ENCODE results near the gene UEVLD. TPM values are rescaled to one million over a fixed set of nuclear protein-coding genes. Genes with fewer than 3 reads are reported as not detected.

The UEVLD gene
- total and polyA plus RNA-seq, 2 donors (not counting 1 experiment from before 2014, with no cell fraction given): 6.3 to 12.8 TPM

GRCh38 chr11:18540207-18541009 lies 48.1 kb downstream of the UEVLD start:
- Histone ChIP-seq H4K20me1 (ENCODE audit: control insufficient read depth, insufficient read depth, low read length, poor library complexity, severe bottlenecking) (no peaks in the 10 kb centered on the region), H3K4me3 (ENCODE audit: control extremely low read depth in 1 of 5, extremely low read depth in 1 of 5, insufficient read depth in 1 of 5, low read depth in 2 of 5, low read length in 4 of 5) (no peak overlapping the region), H3K9ac (ENCODE audit: low read length) (no peak overlapping the region), H2AFZ (ENCODE audit: insufficient read depth, low read depth, low read length, poor library complexity, severe bottlenecking) (no peak overlapping the region), H3K36me3 (replicated peaks in 1 of 2; ENCODE audit: control extremely low read depth in 1 of 2, control insufficient read depth in 1 of 2, extremely low read depth in 1 of 2, insufficient read depth in 2 of 2, low read length in 1 of 2) (peaks cover 0 to 1% of the 10 kb centered on the region in 2 experiments), H3K4me1 (ENCODE audit: control insufficient read depth in 2 of 2, insufficient read depth in 2 of 2, low read length in 2 of 2) (no peaks in the 10 kb centered on the region), H3K27ac (ENCODE audit: low read length in 2 of 2) (no peak overlapping the region), H3K4me2 (replicated peaks; ENCODE audit: low read depth, low read length, poor library complexity, severe bottlenecking) (no peak overlapping the region), H3K9me3 (ENCODE audit: control extremely low read depth in 1 of 3, control insufficient read depth in 2 of 3, insufficient read depth in 1 of 3, low read length in 2 of 3) (no peaks in the 10 kb centered on the region), H3K27me3 (replicated peaks in 1 of 4; ENCODE audit: control extremely low read depth in 1 of 4, control insufficient read depth in 3 of 4, insufficient read depth in 4 of 4, low read length in 3 of 4) (no peaks in the 10 kb centered on the region), H3K79me2 (ENCODE audit: control insufficient read depth, insufficient read depth, low read length) (no peaks in the 10 kb centered on the region)
- Mint-ChIP-seq H3K27ac (no peak overlapping the region), H3K4me1 (no peaks in the 10 kb centered on the region), H3K27me3 (no peaks in the 10 kb centered on the region), H3K9me3 (ENCODE audit: insufficient read depth) (no peaks in the 10 kb centered on the region), H3K4me3 (no peak overlapping the region)
- DNase-seq: peak; percentile 17
- POLR2A ChIA-PET: no interaction called here
- no CpG with 5 or more reads among the region's 1 CpG for WGBS (ENCODE audit: insufficient coverage)
- intact Hi-C loops (cut with micrococcal nuclease): no loop called here
- no peak for ATAC-seq (ENCODE audit: low read depth)
- CTCF ChIA-PET: interaction anchor here (0.6 to 2.6 kb wide), 10 partner anchors 13 to 223 kb away, joined by 3 to 19 read pairs (median 5); no protein-coding TSS in a partner anchor
- TF ChIP-seq CTCF (IDR thresholded peaks at IDR 0.05) (peak; percentile 33), EZH2 (IDR thresholded peaks at IDR 0.05; ENCODE audit: borderline replicate concordance, insufficient read depth, low read depth, low read length, poor library complexity, severe bottlenecking) (no peak)

- no peak for ATAC-seq (ENCODE audit: low read depth)
- Histone ChIP-seq H3K4me1 (ENCODE audit: control insufficient read depth in 2 of 2, insufficient read depth in 2 of 2, low read length in 2 of 2) (no peaks in the 10 kb centered on the region), H4K20me1 (ENCODE audit: control insufficient read depth, insufficient read depth, low read length, poor library complexity, severe bottlenecking) (no peaks in the 10 kb centered on the region), H3K27ac (ENCODE audit: low read length in 2 of 2) (no peak overlapping the region), H3K9ac (ENCODE audit: low read length) (no peak overlapping the region), H3K9me3 (ENCODE audit: control extremely low read depth in 1 of 3, control insufficient read depth in 2 of 3, insufficient read depth in 1 of 3, low read length in 2 of 3) (no peaks in the 10 kb centered on the region), H3K4me2 (replicated peaks; ENCODE audit: low read depth, low read length, poor library complexity, severe bottlenecking) (no peak overlapping the region), H3K36me3 (replicated peaks in 1 of 2; ENCODE audit: control extremely low read depth in 1 of 2, control insufficient read depth in 1 of 2, extremely low read depth in 1 of 2, insufficient read depth in 2 of 2, low read length in 1 of 2) (peaks cover 3 to 5% of the 10 kb centered on the region in 2 experiments), H3K27me3 (replicated peaks in 1 of 4; ENCODE audit: control extremely low read depth in 1 of 4, control insufficient read depth in 3 of 4, insufficient read depth in 4 of 4, low read length in 3 of 4) (no peaks in the 10 kb centered on the region), H3K4me3 (ENCODE audit: control extremely low read depth in 1 of 5, extremely low read depth in 1 of 5, insufficient read depth in 1 of 5, low read depth in 2 of 5, low read length in 4 of 5) (no peak overlapping the region), H3K79me2 (ENCODE audit: control insufficient read depth, insufficient read depth, low read length) (no peaks in the 10 kb centered on the region), H2AFZ (ENCODE audit: insufficient read depth, low read depth, low read length, poor library complexity, severe bottlenecking) (no peak overlapping the region)
- Mint-ChIP-seq H3K9me3 (ENCODE audit: insufficient read depth) (no peaks in the 10 kb centered on the region), H3K27ac (no peak overlapping the region), H3K27me3 (no peaks in the 10 kb centered on the region), H3K4me1 (no peaks in the 10 kb centered on the region), H3K4me3 (no peak overlapping the region)
- WGBS (ENCODE audit: insufficient coverage): no CpG with 5 or more reads among the region's 1 CpG
- intact Hi-C loops (cut with micrococcal nuclease): no loop called here
- ChIA-PET POLR2A (interaction anchor here (1.0 kb wide), 1 partner anchor 10 kb away, joined by 3 read pairs; the partner anchor contains the start of gene TSG101), CTCF (no interaction called here)
- no peak for TF ChIP-seq CTCF (IDR thresholded peaks at IDR 0.05)
- TF ChIP-seq EZH2 (IDR thresholded peaks at IDR 0.05; ENCODE audit: borderline replicate concordance, insufficient read depth, low read depth, low read length, poor library complexity, severe bottlenecking): no peak
- no peak for DNase-seq
Measured at GRCh38 chr11:18536209-18536608, 52.3 kb downstream of the UEVLD start.

Data from B cell (primary cell).